ENCODE results near the gene ABI1. TPM values are rescaled to one million over a fixed set of nuclear protein-coding genes. Genes with fewer than 3 reads are reported as not detected.
A peak's percentile ranks its signal among the peaks of the same experiment; 100 is the strongest.

Gene ABI1
- total RNA-seq, 2 donors from 2014 or later: 40.6 to 42.2 TPM

DNA sequence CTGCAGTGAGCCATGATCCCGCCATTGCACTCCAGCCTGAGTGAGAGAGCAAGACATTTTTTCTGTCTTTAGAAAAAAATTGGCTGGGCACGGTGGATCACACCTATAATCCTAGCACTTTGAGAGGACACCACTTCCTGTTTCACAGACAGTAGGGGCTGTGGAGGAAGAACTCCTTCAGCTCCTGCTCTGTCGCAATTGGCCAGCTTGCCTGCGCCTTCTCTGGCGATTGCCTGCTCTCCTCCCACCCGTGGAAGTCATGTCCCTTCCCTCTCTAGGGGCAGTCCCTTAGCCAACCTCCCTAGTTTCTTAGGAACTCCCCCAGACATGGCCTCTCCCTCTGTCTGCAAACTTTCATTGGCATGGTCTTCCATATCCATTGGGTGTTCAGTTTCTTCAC lies 154.6 kb downstream of the ABI1 start:
- H3K4me1 ChIP-seq (ENCODE audit: control insufficient read depth, insufficient read depth, low read length): no peaks in the 10 kb centered on the region
- no peaks in the 10 kb centered on the region for H3K27me3 ChIP-seq (ENCODE audit: control insufficient read depth, insufficient read depth, low read length, poor library complexity, severe bottlenecking)
- no peaks in the 10 kb centered on the region for H3K27me3 Mint-ChIP-seq (ENCODE audit: insufficient read depth)
- no peak for DNase-seq
- H3K9ac ChIP-seq (ENCODE audit: extremely low read depth, low read length, poor library complexity, severe bottlenecking): no peak overlapping the region
- no peak overlapping the region for H3K4me3 ChIP-seq (ENCODE audit: low read length)
- peak overlapping the region; percentile 27 for H3K27ac Mint-ChIP-seq
- H3K9me3 ChIP-seq (ENCODE audit: control insufficient read depth, low read length): no peaks in the 10 kb centered on the region
- peaks cover 47% of the 10 kb centered on the region for H3K36me3 ChIP-seq (ENCODE audit: control insufficient read depth, insufficient read depth, low read length)
- no peaks in the 10 kb centered on the region for H3K4me1 Mint-ChIP-seq
- 81 to 93% methylated on average over 4 to 6 of the region's 6 CpGs for WGBS, 2 experiments (ENCODE audit: insufficient coverage in 1 of 2, insufficient read length in 1 of 2)
- H3K4me3 Mint-ChIP-seq: no peak overlapping the region
- TF ChIP-seq, protein P1, sequence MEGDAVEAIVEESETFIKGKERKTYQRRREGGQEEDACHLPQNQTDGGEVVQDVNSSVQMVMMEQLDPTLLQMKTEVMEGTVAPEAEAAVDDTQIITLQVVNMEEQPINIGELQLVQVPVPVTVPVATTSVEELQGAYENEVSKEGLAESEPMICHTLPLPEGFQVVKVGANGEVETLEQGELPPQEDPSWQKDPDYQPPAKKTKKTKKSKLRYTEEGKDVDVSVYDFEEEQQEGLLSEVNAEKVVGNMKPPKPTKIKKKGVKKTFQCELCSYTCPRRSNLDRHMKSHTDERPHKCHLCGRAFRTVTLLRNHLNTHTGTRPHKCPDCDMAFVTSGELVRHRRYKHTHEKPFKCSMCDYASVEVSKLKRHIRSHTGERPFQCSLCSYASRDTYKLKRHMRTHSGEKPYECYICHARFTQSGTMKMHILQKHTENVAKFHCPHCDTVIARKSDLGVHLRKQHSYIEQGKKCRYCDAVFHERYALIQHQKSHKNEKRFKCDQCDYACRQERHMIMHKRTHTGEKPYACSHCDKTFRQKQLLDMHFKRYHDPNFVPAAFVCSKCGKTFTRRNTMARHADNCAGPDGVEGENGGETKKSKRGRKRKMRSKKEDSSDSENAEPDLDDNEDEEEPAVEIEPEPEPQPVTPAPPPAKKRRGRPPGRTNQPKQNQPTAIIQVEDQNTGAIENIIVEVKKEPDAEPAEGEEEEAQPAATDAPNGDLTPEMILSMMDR (conservative IDR thresholded peaks at IDR 0.05): no peak
- no peaks in the 10 kb centered on the region for H3K9me3 Mint-ChIP-seq
- peaks cover 56% of the 10 kb centered on the region for H3K36me3 Mint-ChIP-seq (ENCODE audit: low read depth)
- no peak overlapping the region for H3K27ac ChIP-seq (ENCODE audit: low read depth, low read length)

DNA sequence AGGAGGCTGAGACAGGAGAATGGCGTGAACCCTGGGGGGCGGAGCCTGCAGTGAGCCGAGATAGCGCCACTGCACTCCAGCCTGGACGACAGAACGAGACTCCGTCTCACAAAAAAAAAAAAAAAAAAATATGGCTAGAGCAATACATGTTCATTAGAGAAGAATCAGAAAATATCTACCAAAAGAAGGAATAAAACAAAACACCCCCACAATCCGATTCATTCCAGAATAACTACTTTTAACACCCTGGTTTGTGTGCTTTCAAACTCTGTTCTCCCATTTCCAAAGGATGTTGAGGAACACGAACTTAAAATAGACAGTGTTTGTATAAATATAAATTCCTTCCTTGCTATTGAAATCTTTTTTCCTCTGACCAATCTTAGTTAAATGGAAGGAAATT lies 156.8 kb downstream of the ABI1 start:
- peaks cover 47% of the 10 kb centered on the region for H3K36me3 ChIP-seq (ENCODE audit: control insufficient read depth, insufficient read depth, low read length)
- no peaks in the 10 kb centered on the region for H3K4me1 Mint-ChIP-seq

DNA sequence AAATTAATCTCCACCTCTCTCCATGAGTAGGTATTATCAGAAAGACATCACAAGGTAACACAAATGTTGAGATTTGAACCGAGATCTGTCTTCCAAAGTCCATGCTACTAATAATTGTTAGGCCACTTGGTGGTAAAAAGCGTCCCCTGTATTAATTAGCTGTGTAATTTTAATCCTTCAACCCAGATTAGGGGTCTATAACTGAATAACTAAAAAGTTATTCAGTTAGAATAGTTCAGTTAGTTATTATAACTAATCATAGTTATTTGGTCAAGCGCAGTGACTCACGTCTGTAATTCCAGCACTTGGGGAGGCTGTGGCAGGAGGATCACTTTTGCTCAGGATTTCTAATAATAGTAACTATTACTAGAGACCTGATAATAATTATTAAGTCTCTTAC lies 157.7 kb downstream of the ABI1 start:
- no peaks in the 10 kb centered on the region for H3K4me1 ChIP-seq (ENCODE audit: control insufficient read depth, insufficient read depth, low read length)
- H3K27ac ChIP-seq (ENCODE audit: low read depth, low read length): no peak overlapping the region
- WGBS, 2 experiments (ENCODE audit: insufficient coverage in 1 of 2, insufficient read length in 1 of 2): 92 to 100% methylated on average over 1 to 4 of the region's 4 CpGs
- H3K4me3 Mint-ChIP-seq: no peak overlapping the region
- no peak overlapping the region for H3K4me3 ChIP-seq (ENCODE audit: low read length)
- TF ChIP-seq, protein P1 (conservative IDR thresholded peaks at IDR 0.05): no peak
- H3K9me3 Mint-ChIP-seq: peaks cover 7% of the 10 kb centered on the region
- H3K36me3 Mint-ChIP-seq (ENCODE audit: low read depth): peaks cover 60% of the 10 kb centered on the region
- peaks cover 46% of the 10 kb centered on the region for H3K36me3 ChIP-seq (ENCODE audit: control insufficient read depth, insufficient read depth, low read length)
- H3K4me1 Mint-ChIP-seq: peaks cover 6% of the 10 kb centered on the region
- H3K9ac ChIP-seq (ENCODE audit: extremely low read depth, low read length, poor library complexity, severe bottlenecking): no peak overlapping the region
- H3K27me3 ChIP-seq (ENCODE audit: control insufficient read depth, insufficient read depth, low read length, poor library complexity, severe bottlenecking): no peaks in the 10 kb centered on the region
- no peak for DNase-seq
- H3K27me3 Mint-ChIP-seq (ENCODE audit: insufficient read depth): no peaks in the 10 kb centered on the region
- H3K9me3 ChIP-seq (ENCODE audit: control insufficient read depth, low read length): no peaks in the 10 kb centered on the region
- H3K27ac Mint-ChIP-seq: no peak overlapping the region

More for the DNA sequence above, 156.8 kb downstream of the ABI1 start:
- H3K9me3 Mint-ChIP-seq: peaks cover 7% of the 10 kb centered on the region
- DNase-seq: no peak
- no peak overlapping the region for H3K27ac ChIP-seq (ENCODE audit: low read depth, low read length)
- no peak overlapping the region for H3K9ac ChIP-seq (ENCODE audit: extremely low read depth, low read length, poor library complexity, severe bottlenecking)
- TF ChIP-seq, protein P1 (conservative IDR thresholded peaks at IDR 0.05): no peak
- H3K4me3 Mint-ChIP-seq: no peak overlapping the region
- no peaks in the 10 kb centered on the region for H3K9me3 ChIP-seq (ENCODE audit: control insufficient read depth, low read length)
- no peak overlapping the region for H3K4me3 ChIP-seq (ENCODE audit: low read length)
- peaks cover 66% of the 10 kb centered on the region for H3K36me3 Mint-ChIP-seq (ENCODE audit: low read depth)
- no peaks in the 10 kb centered on the region for H3K27me3 ChIP-seq (ENCODE audit: control insufficient read depth, insufficient read depth, low read length, poor library complexity, severe bottlenecking)
- WGBS, 2 experiments (ENCODE audit: insufficient coverage in 1 of 2, insufficient read length in 1 of 2): 100% methylated on average over 4 of the region's 9 CpGs; no CpG with 5 or more reads in 1 of the 2 experiments
- H3K27ac Mint-ChIP-seq: no peak overlapping the region
- no peaks in the 10 kb centered on the region for H3K4me1 ChIP-seq (ENCODE audit: control insufficient read depth, insufficient read depth, low read length)
- H3K27me3 Mint-ChIP-seq (ENCODE audit: insufficient read depth): no peaks in the 10 kb centered on the region

Data from endodermal cell (in vitro differentiated cells).